ENCODE data around the gene AXL.

GRCh38 chr19:41261474-41262190 lies 42.6 kb downstream of the AXL start:
- TF ChIP-seq EZH2 (IDR thresholded peaks at IDR 0.05) (no peak), POLR2AphosphoS5 (IDR thresholded peaks at IDR 0.05; ENCODE audit: borderline replicate concordance, low read depth, low read length) (no peak)
